Measurements from ENCODE around the gene LMNB1. TPM values are rescaled to one million over a fixed set of nuclear protein-coding genes. Genes with fewer than 3 reads are reported as not detected.

LMNB1 gene
- total and polyA plus RNA-seq, 2 donors, result 3.3 to 49.1 TPM

- Histone ChIP-seq H3K4me1 (ENCODE audit: insufficient read depth) (no peaks in the 10 kb centered on the region), H3K36me3 (ENCODE audit: insufficient read depth) (no peaks in the 10 kb centered on the region), H3K27ac (ENCODE audit: low read depth) (no peak overlapping the region), H3K4me3 (ENCODE audit: low read depth, low read length) (no peak overlapping the region)
- WGBS, result 60% methylated on average over 3 of the region's 3 CpGs
- no peak for DNase-seq (ENCODE audit: extremely low spot score)
These were observed 88.4 kb downstream of the LMNB1 start for GRCh38 chr5:126865299-126865698.

GRCh38 chr5:126866851-126867636, 90.1 kb downstream of the LMNB1 start:
- Histone ChIP-seq H3K4me1 (ENCODE audit: insufficient read depth) (no peaks in the 10 kb centered on the region), H3K4me3 (ENCODE audit: low read depth, low read length) (no peak overlapping the region), H3K27ac (ENCODE audit: low read depth) (no peak overlapping the region), H3K36me3 (ENCODE audit: insufficient read depth) (no peaks in the 10 kb centered on the region)
- 90% methylated on average over 8 of the region's 8 CpGs for WGBS
- no peak for DNase-seq (ENCODE audit: extremely low spot score)

- 69% methylated on average over 11 of the region's 11 CpGs for WGBS
- H3K36me3 ChIP-seq (ENCODE audit: insufficient read depth), result no peaks in the 10 kb centered on the region
- no peak for DNase-seq (ENCODE audit: extremely low spot score)
- H3K4me1 ChIP-seq (ENCODE audit: insufficient read depth), result no peaks in the 10 kb centered on the region
- no peak overlapping the region for H3K4me3 ChIP-seq (ENCODE audit: low read depth, low read length)
- no peak overlapping the region for H3K27ac ChIP-seq (ENCODE audit: low read depth)
These were observed 91.5 kb downstream of the LMNB1 start for GRCh38 chr5:126868338-126869004.

- H3K36me3 ChIP-seq (ENCODE audit: insufficient read depth), result no peaks in the 10 kb centered on the region
- DNase-seq (ENCODE audit: extremely low spot score), result no peak
- no peaks in the 10 kb centered on the region for H3K4me1 ChIP-seq (ENCODE audit: insufficient read depth)
- H3K4me3 ChIP-seq (ENCODE audit: low read depth, low read length), result no peak overlapping the region
- WGBS, result 10% methylated on average over 22 of the region's 22 CpGs
- no peak overlapping the region for H3K27ac ChIP-seq (ENCODE audit: low read depth)
These were observed 92.1 kb downstream of the LMNB1 start for GRCh38 chr5:126869005-126869451.

- 96% methylated on average over 6 of the region's 6 CpGs for WGBS
- H3K4me1 ChIP-seq (ENCODE audit: insufficient read depth), result no peaks in the 10 kb centered on the region
These were observed 94.5 kb downstream of the LMNB1 start for GRCh38 chr5:126871441-126871840.

GRCh38 chr5:126872561-126873354, 95.8 kb downstream of the LMNB1 start:
- H3K4me3 ChIP-seq (ENCODE audit: low read depth, low read length), result no peak overlapping the region
- no peak for DNase-seq (ENCODE audit: extremely low spot score)

More at GRCh38 chr5:126871441-126871840, 94.5 kb downstream of the LMNB1 start:
- H3K27ac ChIP-seq (ENCODE audit: low read depth), result no peak overlapping the region
- no peak for DNase-seq (ENCODE audit: extremely low spot score)
- H3K4me3 ChIP-seq (ENCODE audit: low read depth, low read length), result no peak overlapping the region
- H3K36me3 ChIP-seq (ENCODE audit: insufficient read depth), result no peaks in the 10 kb centered on the region

GRCh38 chr5:126875303-126875785, 98.4 kb downstream of the LMNB1 start:
- 41% methylated on average over 13 of the region's 13 CpGs for WGBS

More at GRCh38 chr5:126872561-126873354, 95.8 kb downstream of the LMNB1 start:
- H3K4me1 ChIP-seq (ENCODE audit: insufficient read depth), result no peaks in the 10 kb centered on the region
- 90% methylated on average over 11 of the region's 11 CpGs for WGBS
- no peaks in the 10 kb centered on the region for H3K36me3 ChIP-seq (ENCODE audit: insufficient read depth)
- H3K27ac ChIP-seq (ENCODE audit: low read depth), result no peak overlapping the region

GRCh38 chr5:126877602-126878001, 100.7 kb downstream of the LMNB1 start:
- Histone ChIP-seq H3K27ac (ENCODE audit: low read depth) (no peak overlapping the region), H3K36me3 (ENCODE audit: insufficient read depth) (no peaks in the 10 kb centered on the region), H3K4me1 (ENCODE audit: insufficient read depth) (no peaks in the 10 kb centered on the region), H3K4me3 (ENCODE audit: low read depth, low read length) (no peak overlapping the region)
- no peak for DNase-seq (ENCODE audit: extremely low spot score)
- 57% methylated on average over 7 of the region's 7 CpGs for WGBS

More at GRCh38 chr5:126875303-126875785, 98.4 kb downstream of the LMNB1 start:
- Histone ChIP-seq H3K27ac (ENCODE audit: low read depth) (no peak overlapping the region), H3K4me1 (ENCODE audit: insufficient read depth) (no peaks in the 10 kb centered on the region), H3K36me3 (ENCODE audit: insufficient read depth) (no peaks in the 10 kb centered on the region), H3K4me3 (ENCODE audit: low read depth, low read length) (no peak overlapping the region)
- DNase-seq (ENCODE audit: extremely low spot score), result no peak

GRCh38 chr5:126878085-126878484, 101.1 kb downstream of the LMNB1 start:
- Histone ChIP-seq H3K27ac (ENCODE audit: low read depth) (no peak overlapping the region), H3K4me3 (ENCODE audit: low read depth, low read length) (no peak overlapping the region), H3K4me1 (ENCODE audit: insufficient read depth) (no peaks in the 10 kb centered on the region), H3K36me3 (ENCODE audit: insufficient read depth) (no peaks in the 10 kb centered on the region)
- 82% methylated on average over 13 of the region's 13 CpGs for WGBS
- no peak for DNase-seq (ENCODE audit: extremely low spot score)

GRCh38 chr5:126878634-126879033, 101.7 kb downstream of the LMNB1 start:
- 96% methylated on average over 4 of the region's 4 CpGs for WGBS
- no peaks in the 10 kb centered on the region for H3K4me1 ChIP-seq (ENCODE audit: insufficient read depth)
- H3K27ac ChIP-seq (ENCODE audit: low read depth), result no peak overlapping the region
- no peak overlapping the region for H3K4me3 ChIP-seq (ENCODE audit: low read depth, low read length)
- no peaks in the 10 kb centered on the region for H3K36me3 ChIP-seq (ENCODE audit: insufficient read depth)
- DNase-seq (ENCODE audit: extremely low spot score), result no peak

GRCh38 chr5:126881821-126882600, 105.1 kb downstream of the LMNB1 start:
- Histone ChIP-seq H3K36me3 (ENCODE audit: insufficient read depth) (no peaks in the 10 kb centered on the region), H3K4me1 (ENCODE audit: insufficient read depth) (no peaks in the 10 kb centered on the region), H3K4me3 (ENCODE audit: low read depth, low read length) (no peak overlapping the region), H3K27ac (ENCODE audit: low read depth) (no peak overlapping the region)
- 87% methylated on average over 5 of the region's 5 CpGs for WGBS
- DNase-seq (ENCODE audit: extremely low spot score), result no peak

- Histone ChIP-seq H3K4me3 (ENCODE audit: low read depth, low read length) (no peak overlapping the region), H3K36me3 (ENCODE audit: insufficient read depth) (no peaks in the 10 kb centered on the region), H3K4me1 (ENCODE audit: insufficient read depth) (no peaks in the 10 kb centered on the region), H3K27ac (ENCODE audit: low read depth) (no peak overlapping the region)
- WGBS, result 30% methylated on average over 2 of the region's 2 CpGs
- DNase-seq (ENCODE audit: extremely low spot score), result no peak
These were observed 106.8 kb downstream of the LMNB1 start for GRCh38 chr5:126883564-126884245.
